ENCODE results near the gene WDR41.

- TF ChIP-seq, protein P1, sequence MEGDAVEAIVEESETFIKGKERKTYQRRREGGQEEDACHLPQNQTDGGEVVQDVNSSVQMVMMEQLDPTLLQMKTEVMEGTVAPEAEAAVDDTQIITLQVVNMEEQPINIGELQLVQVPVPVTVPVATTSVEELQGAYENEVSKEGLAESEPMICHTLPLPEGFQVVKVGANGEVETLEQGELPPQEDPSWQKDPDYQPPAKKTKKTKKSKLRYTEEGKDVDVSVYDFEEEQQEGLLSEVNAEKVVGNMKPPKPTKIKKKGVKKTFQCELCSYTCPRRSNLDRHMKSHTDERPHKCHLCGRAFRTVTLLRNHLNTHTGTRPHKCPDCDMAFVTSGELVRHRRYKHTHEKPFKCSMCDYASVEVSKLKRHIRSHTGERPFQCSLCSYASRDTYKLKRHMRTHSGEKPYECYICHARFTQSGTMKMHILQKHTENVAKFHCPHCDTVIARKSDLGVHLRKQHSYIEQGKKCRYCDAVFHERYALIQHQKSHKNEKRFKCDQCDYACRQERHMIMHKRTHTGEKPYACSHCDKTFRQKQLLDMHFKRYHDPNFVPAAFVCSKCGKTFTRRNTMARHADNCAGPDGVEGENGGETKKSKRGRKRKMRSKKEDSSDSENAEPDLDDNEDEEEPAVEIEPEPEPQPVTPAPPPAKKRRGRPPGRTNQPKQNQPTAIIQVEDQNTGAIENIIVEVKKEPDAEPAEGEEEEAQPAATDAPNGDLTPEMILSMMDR (conservative IDR thresholded peaks at IDR 0.05): no peak
- TF ChIP-seq EZH2 (IDR thresholded peaks at IDR 0.05; ENCODE audit: low read depth): no peak
Observed at GRCh38 chr5:77513321-77513720, 21.2 kb upstream of the WDR41 start.
